ENCODE data around the gene PARP15.

GRCh38 chr3:122548619-122549018, 28.8 kb upstream of the PARP15 start:
- TF ChIP-seq CREB1 (IDR thresholded peaks at IDR 0.05; ENCODE audit: low read depth): no peak
- no peak for TF ChIP-seq TAF1 (IDR thresholded peaks at IDR 0.05; ENCODE audit: low read depth)
- no peak for TF ChIP-seq RAD21 (IDR thresholded peaks at IDR 0.05; ENCODE audit: low read depth)
- TF ChIP-seq REST (IDR thresholded peaks at IDR 0.05; ENCODE audit: low read depth): no peak
- TF ChIP-seq YY1 (IDR thresholded peaks at IDR 0.05; ENCODE audit: low read depth): no peak
- no peak for TF ChIP-seq USF1 (IDR thresholded peaks at IDR 0.05)
- no peak for TF ChIP-seq EP300 (IDR thresholded peaks at IDR 0.05; ENCODE audit: borderline replicate concordance)
- TF ChIP-seq CEBPB (IDR thresholded peaks at IDR 0.05): no peak
- no peak for TF ChIP-seq EGR1 (IDR thresholded peaks at IDR 0.05)
- no peak for TF ChIP-seq FOXM1 (IDR thresholded peaks at IDR 0.05; ENCODE audit: borderline replicate concordance, low read depth)
- TF ChIP-seq MAX (IDR thresholded peaks at IDR 0.05): no peak
- no peak for TF ChIP-seq TCF12 (IDR thresholded peaks at IDR 0.05; ENCODE audit: low read depth)
- TF ChIP-seq NFIC (IDR thresholded peaks at IDR 0.05): no peak

All from Ishikawa (cell line).